ENCODE measurements around the gene PROC.

DNA sequence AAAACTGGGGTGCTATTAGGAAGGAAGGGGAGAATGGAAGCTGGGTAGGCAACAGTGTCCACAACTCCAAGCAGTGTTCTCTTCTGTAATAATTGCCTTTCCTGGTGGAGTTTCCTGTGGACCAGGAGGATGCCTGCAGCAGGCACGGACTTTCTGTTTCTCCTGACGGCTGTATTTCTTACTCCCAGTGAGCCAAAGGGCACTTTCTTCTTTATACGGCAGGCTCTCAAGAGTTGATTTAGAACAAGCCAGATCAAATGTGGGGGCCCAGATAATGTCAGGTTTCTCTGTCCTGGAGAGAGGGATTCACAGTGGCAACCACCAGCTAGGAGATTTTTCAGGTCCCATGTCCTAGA lies 13.0 kb upstream of the PROC start:
- TF ChIP-seq SETDB1 (IDR thresholded peaks at IDR 0.05; ENCODE audit: insufficient read length, low read length) (no peak), CTCF (tag by site-specific recombination; IDR thresholded peaks at IDR 0.05) (no peak), ZNF239 (tag by site-specific recombination; IDR thresholded peaks at IDR 0.05) (no peak), ZNF768 (tag by site-specific recombination; IDR thresholded peaks at IDR 0.05) (no peak), HOXC10 (CRISPR knock-in tag; IDR thresholded peaks at IDR 0.05) (no peak), BCL11A (tag by site-specific recombination; IDR thresholded peaks at IDR 0.05; ENCODE audit: low read depth) (no peak), ZBTB17 (tag by site-specific recombination; IDR thresholded peaks at IDR 0.05) (no peak), REST (tag by site-specific recombination; IDR thresholded peaks at IDR 0.05) (no peak)
- TF ChIP-seq, protein P1, sequence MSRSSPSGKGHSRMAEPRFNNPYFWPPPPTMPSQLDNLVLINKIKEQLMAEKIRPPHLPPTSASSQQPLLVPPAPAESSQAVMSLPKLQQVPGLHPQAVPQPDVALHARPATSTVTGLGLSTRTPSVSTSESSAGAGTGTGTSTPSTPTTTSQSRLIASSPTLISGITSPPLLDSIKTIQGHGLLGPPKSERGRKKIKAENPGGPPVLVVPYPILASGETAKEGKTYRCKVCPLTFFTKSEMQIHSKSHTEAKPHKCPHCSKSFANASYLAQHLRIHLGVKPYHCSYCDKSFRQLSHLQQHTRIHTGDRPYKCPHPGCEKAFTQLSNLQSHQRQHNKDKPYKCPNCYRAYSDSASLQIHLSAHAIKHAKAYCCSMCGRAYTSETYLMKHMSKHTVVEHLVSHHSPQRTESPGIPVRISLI (tag by site-specific recombination; IDR thresholded peaks at IDR 0.05) = no peak
- TF ChIP-seq, protein P2, sequence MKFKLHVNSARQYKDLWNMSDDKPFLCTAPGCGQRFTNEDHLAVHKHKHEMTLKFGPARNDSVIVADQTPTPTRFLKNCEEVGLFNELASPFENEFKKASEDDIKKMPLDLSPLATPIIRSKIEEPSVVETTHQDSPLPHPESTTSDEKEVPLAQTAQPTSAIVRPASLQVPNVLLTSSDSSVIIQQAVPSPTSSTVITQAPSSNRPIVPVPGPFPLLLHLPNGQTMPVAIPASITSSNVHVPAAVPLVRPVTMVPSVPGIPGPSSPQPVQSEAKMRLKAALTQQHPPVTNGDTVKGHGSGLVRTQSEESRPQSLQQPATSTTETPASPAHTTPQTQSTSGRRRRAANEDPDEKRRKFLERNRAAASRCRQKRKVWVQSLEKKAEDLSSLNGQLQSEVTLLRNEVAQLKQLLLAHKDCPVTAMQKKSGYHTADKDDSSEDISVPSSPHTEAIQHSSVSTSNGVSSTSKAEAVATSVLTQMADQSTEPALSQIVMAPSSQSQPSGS (tag by site-specific recombination; IDR thresholded peaks at IDR 0.05; ENCODE audit: low read depth) = no peak
- TF ChIP-seq, protein P3, sequence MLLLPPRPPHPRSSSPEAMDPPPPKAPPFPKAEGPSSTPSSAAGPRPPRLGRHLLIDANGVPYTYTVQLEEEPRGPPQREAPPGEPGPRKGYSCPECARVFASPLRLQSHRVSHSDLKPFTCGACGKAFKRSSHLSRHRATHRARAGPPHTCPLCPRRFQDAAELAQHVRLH (tag by site-specific recombination; IDR thresholded peaks at IDR 0.05) = no peak

All from HEK293 (cell line).